Activated T-cell treated with anti-CD3 and anti-CD28 coated beads, Interleukin-2, amount 50 U/mL, for 4 hours (primary cell): ENCODE measurements around the gene PRKCQ. TPM values are rescaled to one million over a fixed set of nuclear protein-coding genes. Genes with fewer than 3 reads are reported as not detected.
"Not testable (repeated sequence)": the region's sequence is repeated elsewhere in the genome, so short reads cannot be mapped to it uniquely, and the experiment has no call there.

Experiments used
- ATAC-seq, 2 donors: fragments of 200-7000 bp; cut with Tn5 transposase; one replicate each; pipeline ENCODE4 v1.10.0; 2021
- DNase-seq: peaks from one replicate; pipeline ENCODE4 v3.0.0-alpha.2; 2020
- H3K27me3 Mint-ChIP-seq: one replicate; pipeline ENCODE4 v1.8.0; 2021; ENCODE audit warnings: low read depth, mixed read lengths
- H3K36me3 Mint-ChIP-seq: one replicate; pipeline ENCODE4 v1.8.0; 2022; ENCODE audit warnings: mixed read lengths; ENCODE audit not compliant: insufficient read depth
- H3K4me1 Mint-ChIP-seq: one replicate; pipeline ENCODE4 v1.8.0; 2021; ENCODE audit warnings: low read depth, mixed read lengths
- H3K4me3 Mint-ChIP-seq: one replicate; pipeline ENCODE4 v1.8.0; 2021; ENCODE audit warnings: mild to moderate bottlenecking, moderate library complexity, mixed read lengths
- H3K9me3 Mint-ChIP-seq: one replicate; pipeline ENCODE4 v1.8.0; 2021; ENCODE audit warnings: mixed read lengths
- total RNA-seq, 3 donors: library from RNA; stranded (reverse); gene quantifications; one replicate each; pipeline ENCODE4 v1.2.1, GENCODE V29; 2021

The PRKCQ gene
- total RNA-seq, 3 donors from 2014 or later, result 21.4 to 26.2 (median 22.3) TPM

DNA sequence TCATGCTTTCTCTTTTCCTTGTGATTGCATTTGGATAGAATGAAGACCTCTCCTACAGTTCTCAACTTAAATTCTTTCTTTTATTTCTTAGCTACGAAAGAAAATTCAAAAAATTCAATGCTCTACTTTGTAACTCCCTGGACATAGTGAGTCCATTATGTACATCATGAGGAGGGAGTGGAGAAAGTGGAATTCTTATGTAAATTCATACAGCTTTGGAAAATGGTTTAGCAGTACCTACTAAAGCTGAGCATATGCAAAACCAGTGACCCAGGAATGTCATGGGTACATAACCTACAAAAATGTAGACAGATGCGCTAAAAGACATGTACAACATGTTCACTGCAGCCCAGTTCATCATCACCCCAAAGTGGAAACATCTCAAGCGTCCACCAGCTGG, 8.8 kb upstream of the PRKCQ start:
- no peaks in the 10 kb centered on the region for H3K9me3 Mint-ChIP-seq
- DNase-seq (no peak), ATAC-seq (no peak)
- H3K36me3 Mint-ChIP-seq, result peaks cover 54% of the 10 kb centered on the region
- H3K4me1 Mint-ChIP-seq, result peaks cover 89% of the 10 kb centered on the region
- peak overlapping the region; percentile 37 for H3K4me3 Mint-ChIP-seq
- no peaks in the 10 kb centered on the region for H3K27me3 Mint-ChIP-seq

DNA sequence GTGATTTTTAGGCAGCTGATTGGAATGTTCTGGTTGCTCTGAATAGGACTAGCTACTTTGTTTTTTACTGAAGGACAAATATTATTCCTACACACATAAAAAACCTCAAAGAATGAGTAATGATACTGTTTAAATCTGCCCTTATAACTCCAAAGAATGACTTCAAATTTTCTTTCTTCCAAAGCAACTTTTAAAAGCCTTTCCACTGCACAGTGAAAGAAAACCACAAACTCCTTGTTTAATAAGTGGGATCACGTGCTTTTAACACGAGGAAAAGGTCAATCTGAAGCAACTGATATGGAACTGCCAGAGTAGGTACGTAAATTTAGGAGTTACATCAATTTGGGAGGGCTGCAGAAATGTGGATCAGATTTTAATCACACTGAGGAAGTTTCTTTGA, 8.0 kb upstream of the PRKCQ start:
- Mint-ChIP-seq H3K9me3 (no peaks in the 10 kb centered on the region), H3K4me3 (peak overlapping the region; percentile 40), H3K36me3 (peaks cover 54% of the 10 kb centered on the region), H3K27me3 (no peaks in the 10 kb centered on the region), H3K4me1 (peaks cover 89% of the 10 kb centered on the region)
- ATAC-seq, result no peak
- DNase-seq, result no peak

GRCh38 chr10:6586501-6586900, 6.4 kb upstream of the PRKCQ start:
- H3K27me3 Mint-ChIP-seq, result no peaks in the 10 kb centered on the region
- ATAC-seq, result peak in 1 of 2 donors; percentile 38
- H3K9me3 Mint-ChIP-seq, result no peaks in the 10 kb centered on the region
- H3K4me1 Mint-ChIP-seq, result peaks cover 89% of the 10 kb centered on the region
- H3K36me3 Mint-ChIP-seq, result peaks cover 58% of the 10 kb centered on the region
- H3K4me3 Mint-ChIP-seq, result peak overlapping the region; percentile 95
- DNase-seq, result no peak

GRCh38 chr10:6583447-6583846, 3.4 kb upstream of the PRKCQ start:
- DNase-seq (peak; percentile 84), ATAC-seq (peak; percentile 2 to 4)
- Mint-ChIP-seq H3K4me3 (peak overlapping the region; percentile 95), H3K36me3 (peaks cover 40% of the 10 kb centered on the region), H3K27me3 (no peaks in the 10 kb centered on the region), H3K9me3 (no peaks in the 10 kb centered on the region), H3K4me1 (peaks cover 62% of the 10 kb centered on the region)

DNA sequence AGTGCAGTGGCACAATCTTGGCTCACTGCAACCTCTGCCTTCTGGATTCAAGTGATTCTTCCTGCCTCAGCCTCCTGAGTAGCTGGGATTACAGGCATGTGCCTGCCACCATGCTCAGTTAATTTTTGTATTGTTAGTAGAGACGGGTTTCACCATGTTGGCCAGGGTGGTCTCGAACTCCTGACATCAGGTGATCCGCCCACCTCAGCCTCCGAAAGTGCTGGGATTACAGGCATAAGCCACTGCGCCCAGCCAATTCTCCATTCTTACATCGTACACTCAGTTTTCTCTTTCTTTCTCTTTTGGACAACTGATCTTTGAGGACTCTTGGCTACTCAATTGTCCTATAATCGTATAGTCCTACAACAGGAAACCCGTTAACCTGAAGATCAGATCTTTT, 2.8 kb upstream of the PRKCQ start:
- not testable (repeated sequence) for ATAC-seq, DNase-seq, H3K27me3 Mint-ChIP-seq, H3K9me3 Mint-ChIP-seq
- H3K4me3 Mint-ChIP-seq, result peak overlapping the region; percentile 95
- peaks cover 36% of the 10 kb centered on the region for H3K36me3 Mint-ChIP-seq
- H3K4me1 Mint-ChIP-seq, result peaks cover 61% of the 10 kb centered on the region

DNA sequence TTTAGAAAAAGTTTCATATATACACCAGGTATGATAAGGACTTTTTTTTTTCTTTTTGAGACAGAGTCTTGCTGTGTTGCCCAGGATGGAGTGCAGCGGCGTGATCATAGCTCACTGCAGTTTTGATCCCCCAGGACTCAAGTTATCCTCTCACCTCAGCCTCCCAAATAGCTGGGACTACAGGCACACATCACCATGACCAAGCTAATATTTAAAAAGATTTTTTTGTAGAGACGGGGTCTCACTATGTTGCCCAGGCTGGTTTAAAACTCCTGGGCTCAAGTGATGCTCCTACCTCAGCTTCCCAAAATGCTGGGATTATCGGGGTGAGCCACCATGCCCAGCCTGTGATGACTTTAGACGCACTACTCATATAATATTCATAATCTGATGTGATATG, 2.2 kb upstream of the PRKCQ start:
- DNase-seq (no peak), ATAC-seq (no peak)
- H3K27me3 Mint-ChIP-seq, result no peaks in the 10 kb centered on the region
- H3K36me3 Mint-ChIP-seq, result peaks cover 35% of the 10 kb centered on the region
- peak overlapping the region; percentile 95 for H3K4me3 Mint-ChIP-seq
- H3K9me3 Mint-ChIP-seq, result no peaks in the 10 kb centered on the region
- peaks cover 63% of the 10 kb centered on the region for H3K4me1 Mint-ChIP-seq

GRCh38 chr10:6581778-6582228, 1.7 kb upstream of the PRKCQ start:
- ATAC-seq, result no peak
- peaks cover 35% of the 10 kb centered on the region for H3K36me3 Mint-ChIP-seq
- H3K9me3 Mint-ChIP-seq, result no peaks in the 10 kb centered on the region
- peaks cover 63% of the 10 kb centered on the region for H3K4me1 Mint-ChIP-seq
- DNase-seq, result no peak
- no peaks in the 10 kb centered on the region for H3K27me3 Mint-ChIP-seq
- H3K4me3 Mint-ChIP-seq, result peak overlapping the region; percentile 95

DNA sequence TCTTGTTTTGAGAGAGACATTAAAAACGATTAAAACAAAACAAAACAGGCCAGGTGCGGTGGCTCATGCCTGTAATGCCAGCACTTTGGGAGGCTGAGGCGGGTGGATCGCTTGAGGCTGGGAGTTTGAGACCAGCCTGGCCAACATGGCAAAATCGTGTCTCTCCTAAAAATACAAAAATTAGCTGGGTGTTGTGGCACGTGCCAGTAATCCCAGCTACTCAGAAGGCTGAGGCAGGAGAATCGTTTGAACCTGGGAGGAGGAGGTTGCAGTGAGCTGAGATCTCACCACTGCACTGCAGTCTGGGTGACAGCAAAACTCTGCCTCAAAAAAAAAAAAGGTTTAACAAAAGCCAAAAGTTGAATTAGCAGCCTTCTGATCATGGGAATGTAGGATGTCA, 1.1 kb upstream of the PRKCQ start:
- DNase-seq, ATAC-seq, H3K9me3 Mint-ChIP-seq, H3K27me3 Mint-ChIP-seq: not testable (repeated sequence)
- Mint-ChIP-seq H3K4me3 (peak overlapping the region; percentile 95), H3K4me1 (peaks cover 63% of the 10 kb centered on the region), H3K36me3 (peaks cover 31% of the 10 kb centered on the region)

- H3K27me3 Mint-ChIP-seq, result no peaks in the 10 kb centered on the region
- DNase-seq, result peak; percentile 87
- H3K36me3 Mint-ChIP-seq, result peaks cover 27% of the 10 kb centered on the region
- H3K9me3 Mint-ChIP-seq, result no peaks in the 10 kb centered on the region
- H3K4me3 Mint-ChIP-seq, result peak overlapping the region; percentile 95
- peak; percentile 79 to 81 for ATAC-seq
- peaks cover 64% of the 10 kb centered on the region for H3K4me1 Mint-ChIP-seq
Observed at GRCh38 chr10:6580279-6581029, 378 bp upstream of the PRKCQ start.

DNA sequence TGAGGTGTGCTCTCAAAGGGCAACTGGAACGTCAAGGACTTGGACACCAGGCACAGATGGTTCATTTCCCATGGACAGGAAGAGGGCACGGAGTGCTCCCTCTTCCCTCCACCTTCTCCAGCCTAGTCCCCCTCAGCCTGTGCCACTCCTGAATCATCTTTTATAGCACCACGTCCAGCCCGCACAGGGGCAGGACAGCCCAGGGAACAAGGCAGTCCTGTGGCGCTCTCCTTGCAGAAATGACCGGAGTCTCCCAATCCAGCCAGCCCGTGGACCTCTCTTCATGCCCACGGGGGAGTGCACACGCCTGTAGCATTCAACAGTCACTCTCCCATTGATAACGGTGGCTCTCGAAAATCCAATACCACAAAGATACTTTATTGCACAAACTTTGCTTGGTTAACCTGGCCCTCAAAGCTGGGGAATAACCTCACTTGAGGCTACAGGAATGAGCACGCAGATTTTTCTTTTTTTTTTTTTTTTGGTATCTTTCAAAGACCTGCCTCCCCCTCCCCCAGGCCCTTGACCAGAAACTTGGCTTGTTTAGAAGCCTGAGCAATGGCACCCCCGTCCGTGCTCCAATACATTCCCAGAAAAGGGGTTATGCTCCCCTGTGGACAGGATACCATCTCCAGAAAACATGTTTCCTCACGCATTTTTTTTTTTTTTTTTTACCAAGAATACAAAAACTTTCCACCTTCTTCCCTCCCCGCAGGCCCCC, 733 bp downstream of the PRKCQ start:
- Mint-ChIP-seq H3K4me1 (peaks cover 67% of the 10 kb centered on the region), H3K27me3 (no peaks in the 10 kb centered on the region), H3K4me3 (peak overlapping the region; percentile 95), H3K36me3 (peaks cover 21% of the 10 kb centered on the region), H3K9me3 (no peaks in the 10 kb centered on the region)
- DNase-seq (no peak), ATAC-seq (peak; percentile 3 to 9)

DNA sequence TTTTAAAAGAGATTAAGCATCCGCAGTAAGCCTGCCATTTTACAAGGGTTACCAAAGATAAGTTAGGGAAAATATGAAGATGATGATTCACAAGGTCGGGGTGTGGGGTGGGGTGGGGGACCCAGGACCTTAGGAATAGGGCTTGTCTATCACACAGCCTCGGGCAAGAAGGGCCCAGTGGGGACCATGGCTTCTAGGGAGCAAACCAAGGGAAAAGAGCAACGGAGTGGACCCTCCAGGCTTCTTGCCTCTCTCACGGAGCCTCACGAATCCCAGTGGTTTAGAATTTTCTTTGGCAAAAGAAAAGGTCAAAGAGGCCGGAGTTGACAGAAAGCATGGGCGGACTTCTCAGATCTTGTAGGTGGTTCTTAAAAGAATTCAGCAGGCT, 1.3 kb downstream of the PRKCQ start:
- DNase-seq, result no peak
- H3K4me3 Mint-ChIP-seq, result peak overlapping the region; percentile 95

DNA sequence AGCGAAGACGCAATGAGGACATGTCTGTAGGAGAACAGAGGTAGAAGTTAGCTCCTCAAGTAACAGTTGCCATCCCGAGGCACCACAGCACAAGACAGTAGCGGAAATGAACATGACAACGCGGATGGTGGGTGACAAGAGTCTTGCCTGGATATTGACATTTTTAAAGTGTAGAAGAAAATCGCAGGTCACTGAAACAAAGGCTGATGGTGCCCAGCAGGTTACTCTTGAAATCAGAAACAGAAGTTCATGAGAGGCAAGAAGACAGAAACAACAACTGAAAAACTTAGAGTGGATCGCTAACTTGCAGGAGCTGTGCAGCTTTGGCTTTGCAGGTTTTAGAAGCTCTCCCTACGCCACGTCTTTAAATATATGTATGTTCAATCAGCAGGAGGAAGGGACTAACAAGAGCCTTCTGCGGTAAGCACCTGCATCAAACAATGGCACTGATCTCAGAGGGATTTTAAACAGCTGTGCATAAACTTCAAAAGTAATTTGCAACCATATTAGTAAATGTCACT, 1.8 kb downstream of the PRKCQ start:
- ATAC-seq (no peak), DNase-seq (no peak)
- Mint-ChIP-seq H3K9me3 (no peaks in the 10 kb centered on the region), H3K4me3 (peak overlapping the region; percentile 95), H3K27me3 (no peaks in the 10 kb centered on the region), H3K36me3 (peaks cover 16% of the 10 kb centered on the region), H3K4me1 (peaks cover 68% of the 10 kb centered on the region)

More for the DNA sequence above, 1.3 kb downstream of the PRKCQ start:
- Mint-ChIP-seq H3K9me3 (no peaks in the 10 kb centered on the region), H3K4me1 (peaks cover 68% of the 10 kb centered on the region), H3K27me3 (no peaks in the 10 kb centered on the region), H3K36me3 (peaks cover 16% of the 10 kb centered on the region)
- ATAC-seq, result no peak

DNA sequence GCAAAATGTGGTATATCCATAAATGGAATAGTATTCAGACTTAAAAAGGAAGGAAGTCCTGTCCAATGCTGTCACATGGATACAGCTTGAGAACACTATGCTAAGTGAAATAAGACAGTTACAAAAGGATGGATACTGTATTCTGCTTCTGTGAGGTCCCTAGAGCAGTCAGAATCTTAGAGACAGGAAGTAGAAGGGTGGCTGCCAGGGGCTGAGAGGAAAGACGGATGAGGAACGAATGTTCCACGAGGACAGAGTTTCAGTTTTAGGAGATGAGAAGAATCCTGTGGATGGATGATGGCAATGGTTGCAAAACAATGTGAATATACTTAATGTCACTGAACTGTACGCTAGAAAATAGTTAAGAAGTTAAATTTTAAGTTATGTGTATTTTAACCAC, 3.8 kb downstream of the PRKCQ start:
- Mint-ChIP-seq H3K36me3 (peaks cover 9% of the 10 kb centered on the region), H3K4me3 (peak overlapping the region; percentile 79), H3K4me1 (peaks cover 69% of the 10 kb centered on the region), H3K27me3 (no peaks in the 10 kb centered on the region), H3K9me3 (no peaks in the 10 kb centered on the region)
- no peak for DNase-seq
- ATAC-seq, result no peak

GRCh38 chr10:6574664-6575176, 5.4 kb downstream of the PRKCQ start:
- peaks cover 21% of the 10 kb centered on the region for H3K36me3 Mint-ChIP-seq
- H3K4me1 Mint-ChIP-seq, result peaks cover 84% of the 10 kb centered on the region
- H3K9me3 Mint-ChIP-seq, result no peaks in the 10 kb centered on the region
- ATAC-seq, result no peak
- H3K4me3 Mint-ChIP-seq, result peak overlapping the region; percentile 79
- H3K27me3 Mint-ChIP-seq, result no peaks in the 10 kb centered on the region
- no peak for DNase-seq
